GM19452 (cell line): Measurements from ENCODE around the gene TMEM163.
A peak's percentile ranks its signal among the peaks of the same experiment; 100 is the strongest.
"Not testable (repeated sequence)": the region's sequence is repeated elsewhere in the genome, so short reads cannot be mapped to it uniquely, and the experiment has no call there.

ENCODE experiments used
- ATAC-seq: cut with Tn5 transposase; IDR thresholded peaks from one replicate; pipeline ENCODE4 v1.9.1; 2021; ENCODE audit not compliant: unreplicated experiment

TMEM163 gene

GRCh38 chr2:134718817-134719814 is at the start of gene TMEM163:
Gene TMEM163 (minus strand): TSS chr2:134719000.
- ATAC-seq = no peak

- ATAC-seq = no peak
These were observed 47.8 kb upstream of the TMEM163 start for GRCh38 chr2:134766583-134766982.

- no peak for ATAC-seq
These were observed 47.2 kb upstream of the TMEM163 start for GRCh38 chr2:134765987-134766386.

GRCh38 chr2:134764164-134764563 is 45.4 kb upstream of the TMEM163 start:
- no peak for ATAC-seq

- ATAC-seq = no peak
These were observed 44.4 kb upstream of the TMEM163 start for GRCh38 chr2:134763164-134763710.

- no peak for ATAC-seq
These were observed 43.7 kb upstream of the TMEM163 start for GRCh38 chr2:134762508-134762907.

- ATAC-seq = no peak
These were observed 41.6 kb upstream of the TMEM163 start for GRCh38 chr2:134760385-134760784.

- ATAC-seq = peak; percentile 98
These were observed 39.8 kb upstream of the TMEM163 start for GRCh38 chr2:134758633-134759032.

GRCh38 chr2:134751981-134752380 is 33.2 kb upstream of the TMEM163 start:
- not testable (repeated sequence) for ATAC-seq

- no peak for ATAC-seq
These were observed 26.7 kb upstream of the TMEM163 start for GRCh38 chr2:134745546-134745945.

- ATAC-seq = no peak
These were observed 26.2 kb upstream of the TMEM163 start for GRCh38 chr2:134745023-134745422.

- ATAC-seq = peak; percentile 96
These were observed 21.1 kb upstream of the TMEM163 start for GRCh38 chr2:134739879-134740301.

- ATAC-seq = no peak
These were observed 20.6 kb upstream of the TMEM163 start for GRCh38 chr2:134739236-134739878.

- ATAC-seq = no peak
These were observed 19.5 kb upstream of the TMEM163 start for GRCh38 chr2:134738141-134738870.

GRCh38 chr2:134737671-134738070 is 18.9 kb upstream of the TMEM163 start:
- ATAC-seq = no peak

GRCh38 chr2:134736167-134736880 is 17.5 kb upstream of the TMEM163 start:
- no peak for ATAC-seq

- no peak for ATAC-seq
These were observed 9.4 kb upstream of the TMEM163 start for GRCh38 chr2:134728163-134728562.

- ATAC-seq = no peak
These were observed 8.6 kb upstream of the TMEM163 start for GRCh38 chr2:134727385-134727784.

GRCh38 chr2:134726645-134727044 is 7.8 kb upstream of the TMEM163 start:
- ATAC-seq = no peak

GRCh38 chr2:134725876-134726275 is 7.1 kb upstream of the TMEM163 start:
- ATAC-seq = no peak
